ENCODE results near the gene DLGAP1. TPM values are rescaled to one million over a fixed set of nuclear protein-coding genes. Genes with fewer than 3 reads are reported as not detected.
"Not testable (repeated sequence)": the region's sequence is repeated elsewhere in the genome, so short reads cannot be mapped to it uniquely, and the experiment has no call there.

DLGAP1 gene
- polyA plus RNA-seq, 1 of the 3 experiments (the other 2 are of a cell fraction) = not detected

DNA sequence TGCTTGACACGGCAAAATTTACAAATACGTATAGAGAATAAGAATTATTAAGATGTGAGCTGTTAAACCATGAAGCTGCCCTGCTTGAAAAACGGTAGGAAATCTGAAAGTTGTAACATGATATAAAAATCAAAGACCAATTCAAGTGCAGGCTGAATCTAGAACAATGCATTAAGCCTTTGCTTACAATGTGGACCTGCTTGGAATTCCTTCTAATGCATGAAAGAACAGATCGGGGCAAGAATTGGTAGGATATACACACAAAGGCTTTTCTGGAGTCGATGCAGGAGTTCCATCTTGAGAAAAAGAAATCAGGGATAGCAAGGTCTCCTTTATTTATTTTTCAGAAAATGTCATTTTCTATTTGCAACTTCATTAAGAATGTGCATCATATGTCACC lies 136.8 kb downstream of the DLGAP1 start:
- no peak for TF ChIP-seq SMC3 (IDR thresholded peaks at IDR 0.05; ENCODE audit: low read depth, low read length)
- H3K4me3 ChIP-seq (ENCODE audit: low read depth in 2 of 2, low read length in 1 of 2) = no peak overlapping the region
- no peak overlapping the region for H2AFZ ChIP-seq (ENCODE audit: low read depth)
- CTCF ChIA-PET = interaction anchor here (1.2 kb wide), 1 partner anchor 26 kb away, joined by 3 read pairs; no protein-coding TSS in a partner anchor
- H3F3A ChIP-seq (replicated peaks; ENCODE audit: insufficient read depth) = no peaks in the 10 kb centered on the region
- H3K4me1 ChIP-seq (ENCODE audit: control insufficient read depth in 1 of 2, insufficient read depth in 2 of 2, low read depth in 1 of 2, low read length in 1 of 2) = no peaks in the 10 kb centered on the region
- 15% methylated on average over 5 of the region's 5 CpGs for WGBS (ENCODE audit: low lambda C conversion rate)
- H3K9me3 ChIP-seq = no peaks in the 10 kb centered on the region
- DNase-seq = no peak
- POLR2A ChIA-PET = no interaction called here
- no peaks in the 10 kb centered on the region for H3K79me2 ChIP-seq (ENCODE audit: insufficient read depth)
- H4K20me1 ChIP-seq (ENCODE audit: insufficient read depth) = no peaks in the 10 kb centered on the region
- H3K36me3 ChIP-seq (replicated peaks in 1 of 2; ENCODE audit: control insufficient read depth in 1 of 2, insufficient read depth in 2 of 2, low read length in 1 of 2) = no peaks in the 10 kb centered on the region
- H3K9me2 ChIP-seq = no peaks in the 10 kb centered on the region
- no peak overlapping the region for H3K9ac ChIP-seq
- no peak overlapping the region for H3K27ac ChIP-seq (ENCODE audit: low read depth in 2 of 2, low read length in 1 of 2)
- no peaks in the 10 kb centered on the region for H3K27me3 ChIP-seq (ENCODE audit: insufficient read depth)
- no peak overlapping the region for H3K4me2 ChIP-seq

DNA sequence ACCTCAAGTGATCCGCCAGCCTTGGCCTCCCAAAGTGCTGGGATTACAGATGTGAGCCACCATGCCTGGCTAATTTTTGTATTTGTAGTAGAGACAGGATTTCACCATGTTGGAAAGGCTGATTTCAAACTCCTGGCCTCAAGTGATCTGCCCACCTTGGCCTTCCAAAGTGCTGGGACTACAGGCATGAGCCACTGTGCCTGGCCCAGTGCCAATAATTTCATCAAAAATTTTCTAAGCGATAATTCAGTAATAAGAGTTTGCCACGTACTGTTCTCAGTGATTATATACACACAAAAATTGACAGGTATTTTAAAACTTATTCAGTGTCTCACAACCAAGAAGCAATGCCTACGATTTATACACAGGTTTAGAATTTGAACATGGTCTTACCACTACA lies 143.2 kb downstream of the DLGAP1 start:
- H4K20me1 ChIP-seq (ENCODE audit: insufficient read depth); H3F3A ChIP-seq (replicated peaks; ENCODE audit: insufficient read depth); H2AFZ ChIP-seq (ENCODE audit: low read depth); H3K27ac ChIP-seq (ENCODE audit: low read depth in 2 of 2, low read length in 1 of 2); POLR2A ChIA-PET; H3K27me3 ChIP-seq (ENCODE audit: insufficient read depth); H3K9me2 ChIP-seq; H3K79me2 ChIP-seq (ENCODE audit: insufficient read depth); H3K9ac ChIP-seq; H3K36me3 ChIP-seq (replicated peaks in 1 of 2; ENCODE audit: control insufficient read depth in 1 of 2, insufficient read depth in 2 of 2, low read length in 1 of 2); H3K4me2 ChIP-seq; CTCF ChIA-PET; H3K4me3 ChIP-seq (ENCODE audit: low read depth in 2 of 2, low read length in 1 of 2); DNase-seq; H3K9me3 ChIP-seq; H3K4me1 ChIP-seq (ENCODE audit: control insufficient read depth in 1 of 2, insufficient read depth in 2 of 2, low read depth in 1 of 2, low read length in 1 of 2): not testable (repeated sequence)
- WGBS (ENCODE audit: low lambda C conversion rate) = 3% methylated on average over 3 of the region's 4 CpGs

DNA sequence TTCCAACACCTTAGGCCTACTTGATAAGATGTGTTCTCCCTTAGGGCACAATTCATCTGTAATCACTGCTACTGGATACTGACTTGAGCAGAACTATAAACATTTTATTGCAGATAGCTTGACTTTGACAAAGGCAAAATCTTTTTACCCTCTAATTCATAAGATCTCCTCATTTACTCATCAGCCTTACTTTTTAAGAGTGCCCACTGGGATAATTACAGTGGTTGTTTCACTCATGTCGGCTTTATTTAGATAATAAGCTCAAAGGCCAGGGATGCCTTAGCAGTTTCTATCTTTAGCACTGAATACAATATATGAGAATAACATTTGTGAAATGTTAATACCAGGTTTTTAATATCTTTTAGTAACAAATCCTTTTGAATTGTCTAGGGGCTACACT lies 144.0 kb downstream of the DLGAP1 start:
- Histone ChIP-seq H3K36me3 (replicated peaks in 1 of 2; ENCODE audit: control insufficient read depth in 1 of 2, insufficient read depth in 2 of 2, low read length in 1 of 2) (no peaks in the 10 kb centered on the region), H3K9me3 (no peaks in the 10 kb centered on the region), H3K4me3 (ENCODE audit: low read depth in 2 of 2, low read length in 1 of 2) (no peak overlapping the region), H3K79me2 (ENCODE audit: insufficient read depth) (no peaks in the 10 kb centered on the region), H4K20me1 (ENCODE audit: insufficient read depth) (no peaks in the 10 kb centered on the region), H3K4me1 (ENCODE audit: control insufficient read depth in 1 of 2, insufficient read depth in 2 of 2, low read depth in 1 of 2, low read length in 1 of 2) (no peaks in the 10 kb centered on the region; a peak in 1 of 4 replicates), H2AFZ (ENCODE audit: low read depth) (no peak overlapping the region), H3K4me2 (no peak overlapping the region), H3K9ac (no peak overlapping the region), H3K9me2 (no peaks in the 10 kb centered on the region), H3K27me3 (ENCODE audit: insufficient read depth) (no peaks in the 10 kb centered on the region), H3K27ac (ENCODE audit: low read depth in 2 of 2, low read length in 1 of 2) (no peak overlapping the region), H3F3A (replicated peaks; ENCODE audit: insufficient read depth) (no peaks in the 10 kb centered on the region)
- POLR2A ChIA-PET = no interaction called here
- CTCF ChIA-PET = no interaction called here
- DNase-seq = no peak
- WGBS (ENCODE audit: low lambda C conversion rate) = 9% methylated on average over 1 of the region's 1 CpG
- no peak for TF ChIP-seq FOXM1 (IDR thresholded peaks at IDR 0.05; ENCODE audit: low read depth)
- TF ChIP-seq, protein P1, sequence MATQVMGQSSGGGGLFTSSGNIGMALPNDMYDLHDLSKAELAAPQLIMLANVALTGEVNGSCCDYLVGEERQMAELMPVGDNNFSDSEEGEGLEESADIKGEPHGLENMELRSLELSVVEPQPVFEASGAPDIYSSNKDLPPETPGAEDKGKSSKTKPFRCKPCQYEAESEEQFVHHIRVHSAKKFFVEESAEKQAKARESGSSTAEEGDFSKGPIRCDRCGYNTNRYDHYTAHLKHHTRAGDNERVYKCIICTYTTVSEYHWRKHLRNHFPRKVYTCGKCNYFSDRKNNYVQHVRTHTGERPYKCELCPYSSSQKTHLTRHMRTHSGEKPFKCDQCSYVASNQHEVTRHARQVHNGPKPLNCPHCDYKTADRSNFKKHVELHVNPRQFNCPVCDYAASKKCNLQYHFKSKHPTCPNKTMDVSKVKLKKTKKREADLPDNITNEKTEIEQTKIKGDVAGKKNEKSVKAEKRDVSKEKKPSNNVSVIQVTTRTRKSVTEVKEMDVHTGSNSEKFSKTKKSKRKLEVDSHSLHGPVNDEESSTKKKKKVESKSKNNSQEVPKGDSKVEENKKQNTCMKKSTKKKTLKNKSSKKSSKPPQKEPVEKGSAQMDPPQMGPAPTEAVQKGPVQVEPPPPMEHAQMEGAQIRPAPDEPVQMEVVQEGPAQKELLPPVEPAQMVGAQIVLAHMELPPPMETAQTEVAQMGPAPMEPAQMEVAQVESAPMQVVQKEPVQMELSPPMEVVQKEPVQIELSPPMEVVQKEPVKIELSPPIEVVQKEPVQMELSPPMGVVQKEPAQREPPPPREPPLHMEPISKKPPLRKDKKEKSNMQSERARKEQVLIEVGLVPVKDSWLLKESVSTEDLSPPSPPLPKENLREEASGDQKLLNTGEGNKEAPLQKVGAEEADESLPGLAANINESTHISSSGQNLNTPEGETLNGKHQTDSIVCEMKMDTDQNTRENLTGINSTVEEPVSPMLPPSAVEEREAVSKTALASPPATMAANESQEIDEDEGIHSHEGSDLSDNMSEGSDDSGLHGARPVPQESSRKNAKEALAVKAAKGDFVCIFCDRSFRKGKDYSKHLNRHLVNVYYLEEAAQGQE (IDR thresholded peaks at IDR 0.05; ENCODE audit: low read depth, low read length) = no peak
- TF ChIP-seq SMC3 (IDR thresholded peaks at IDR 0.05; ENCODE audit: low read depth, low read length) = no peak
- no peak for TF ChIP-seq MXI1 (IDR thresholded peaks at IDR 0.05; ENCODE audit: low read depth, low read length)
- TF ChIP-seq, protein P2, sequence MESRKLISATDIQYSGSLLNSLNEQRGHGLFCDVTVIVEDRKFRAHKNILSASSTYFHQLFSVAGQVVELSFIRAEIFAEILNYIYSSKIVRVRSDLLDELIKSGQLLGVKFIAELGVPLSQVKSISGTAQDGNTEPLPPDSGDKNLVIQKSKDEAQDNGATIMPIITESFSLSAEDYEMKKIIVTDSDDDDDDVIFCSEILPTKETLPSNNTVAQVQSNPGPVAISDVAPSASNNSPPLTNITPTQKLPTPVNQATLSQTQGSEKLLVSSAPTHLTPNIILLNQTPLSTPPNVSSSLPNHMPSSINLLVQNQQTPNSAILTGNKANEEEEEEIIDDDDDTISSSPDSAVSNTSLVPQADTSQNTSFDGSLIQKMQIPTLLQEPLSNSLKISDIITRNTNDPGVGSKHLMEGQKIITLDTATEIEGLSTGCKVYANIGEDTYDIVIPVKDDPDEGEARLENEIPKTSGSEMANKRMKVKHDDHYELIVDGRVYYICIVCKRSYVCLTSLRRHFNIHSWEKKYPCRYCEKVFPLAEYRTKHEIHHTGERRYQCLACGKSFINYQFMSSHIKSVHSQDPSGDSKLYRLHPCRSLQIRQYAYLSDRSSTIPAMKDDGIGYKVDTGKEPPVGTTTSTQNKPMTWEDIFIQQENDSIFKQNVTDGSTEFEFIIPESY (IDR thresholded peaks at IDR 0.05; ENCODE audit: borderline replicate concordance, low read depth) = no peak
- TF ChIP-seq, protein P3, sequence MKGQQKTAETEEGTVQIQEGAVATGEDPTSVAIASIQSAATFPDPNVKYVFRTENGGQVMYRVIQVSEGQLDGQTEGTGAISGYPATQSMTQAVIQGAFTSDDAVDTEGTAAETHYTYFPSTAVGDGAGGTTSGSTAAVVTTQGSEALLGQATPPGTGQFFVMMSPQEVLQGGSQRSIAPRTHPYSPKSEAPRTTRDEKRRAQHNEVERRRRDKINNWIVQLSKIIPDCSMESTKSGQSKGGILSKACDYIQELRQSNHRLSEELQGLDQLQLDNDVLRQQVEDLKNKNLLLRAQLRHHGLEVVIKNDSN (IDR thresholded peaks at IDR 0.05; ENCODE audit: borderline replicate concordance, low read depth) = no peak
- no peak for TF ChIP-seq TAF1 (IDR thresholded peaks at IDR 0.05; ENCODE audit: borderline replicate concordance, low read depth, low read length)
- TF ChIP-seq, protein P4, sequence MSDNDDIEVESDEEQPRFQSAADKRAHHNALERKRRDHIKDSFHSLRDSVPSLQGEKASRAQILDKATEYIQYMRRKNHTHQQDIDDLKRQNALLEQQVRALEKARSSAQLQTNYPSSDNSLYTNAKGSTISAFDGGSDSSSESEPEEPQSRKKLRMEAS (IDR thresholded peaks at IDR 0.05; ENCODE audit: low read depth) = no peak
- TF ChIP-seq, protein P5, sequence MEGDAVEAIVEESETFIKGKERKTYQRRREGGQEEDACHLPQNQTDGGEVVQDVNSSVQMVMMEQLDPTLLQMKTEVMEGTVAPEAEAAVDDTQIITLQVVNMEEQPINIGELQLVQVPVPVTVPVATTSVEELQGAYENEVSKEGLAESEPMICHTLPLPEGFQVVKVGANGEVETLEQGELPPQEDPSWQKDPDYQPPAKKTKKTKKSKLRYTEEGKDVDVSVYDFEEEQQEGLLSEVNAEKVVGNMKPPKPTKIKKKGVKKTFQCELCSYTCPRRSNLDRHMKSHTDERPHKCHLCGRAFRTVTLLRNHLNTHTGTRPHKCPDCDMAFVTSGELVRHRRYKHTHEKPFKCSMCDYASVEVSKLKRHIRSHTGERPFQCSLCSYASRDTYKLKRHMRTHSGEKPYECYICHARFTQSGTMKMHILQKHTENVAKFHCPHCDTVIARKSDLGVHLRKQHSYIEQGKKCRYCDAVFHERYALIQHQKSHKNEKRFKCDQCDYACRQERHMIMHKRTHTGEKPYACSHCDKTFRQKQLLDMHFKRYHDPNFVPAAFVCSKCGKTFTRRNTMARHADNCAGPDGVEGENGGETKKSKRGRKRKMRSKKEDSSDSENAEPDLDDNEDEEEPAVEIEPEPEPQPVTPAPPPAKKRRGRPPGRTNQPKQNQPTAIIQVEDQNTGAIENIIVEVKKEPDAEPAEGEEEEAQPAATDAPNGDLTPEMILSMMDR (IDR thresholded peaks at IDR 0.05) = no peak
- TF ChIP-seq RXRA (IDR thresholded peaks at IDR 0.05; ENCODE audit: borderline replicate concordance, low read depth) = no peak
- TF ChIP-seq RAD21 (IDR thresholded peaks at IDR 0.05; ENCODE audit: low read length) = no peak
- no peak for TF ChIP-seq JUND (IDR thresholded peaks at IDR 0.05)
- no peak for TF ChIP-seq NFIC (IDR thresholded peaks at IDR 0.05; ENCODE audit: borderline replicate concordance)
- no peak for TF ChIP-seq TCF12 (IDR thresholded peaks at IDR 0.05)
- no peak for TF ChIP-seq CHD2 (IDR thresholded peaks at IDR 0.05; ENCODE audit: low read length, partially characterized antibody)
